Measurements from ENCODE around the gene NAT8L.

Gene NAT8L

GRCh38 chr4:2076908-2077536, 17.9 kb downstream of the NAT8L start:
- DNase-seq = no peak

- no peak for DNase-seq
Observed at GRCh38 chr4:2077537-2078460, 18.7 kb downstream of the NAT8L start.

- no peak for DNase-seq
Observed at GRCh38 chr4:2078584-2078983, 19.5 kb downstream of the NAT8L start.

GRCh38 chr4:2079006-2079405, 19.9 kb downstream of the NAT8L start:
- DNase-seq = no peak

- no peak for DNase-seq
Observed at GRCh38 chr4:2079926-2080325, 20.8 kb downstream of the NAT8L start.

GRCh38 chr4:2080429-2081300, 21.5 kb downstream of the NAT8L start:
- no peak for DNase-seq

- no peak for DNase-seq
Observed at GRCh38 chr4:2081540-2081939, 22.4 kb downstream of the NAT8L start.

- no peak for DNase-seq
Observed at GRCh38 chr4:2082118-2082517, 23.0 kb downstream of the NAT8L start.

GRCh38 chr4:2082627-2083026, 23.5 kb downstream of the NAT8L start:
- no peak for DNase-seq

GRCh38 chr4:2083116-2083825, 24.1 kb downstream of the NAT8L start:
- DNase-seq = no peak

- DNase-seq = no peak
Observed at GRCh38 chr4:2083826-2084160, 24.7 kb downstream of the NAT8L start.

- no peak for DNase-seq
Observed at GRCh38 chr4:2084316-2084715, 25.2 kb downstream of the NAT8L start.

- no peak for DNase-seq
Observed at GRCh38 chr4:2085496-2085901, 26.4 kb downstream of the NAT8L start.

GRCh38 chr4:2087170-2087569, 28.0 kb downstream of the NAT8L start:
- no peak for DNase-seq

GRCh38 chr4:2089222-2089621, 30.1 kb downstream of the NAT8L start:
- no peak for DNase-seq

- DNase-seq = no peak
Observed at GRCh38 chr4:2090642-2091041, 31.5 kb downstream of the NAT8L start.

GRCh38 chr4:2091990-2092668, 33.0 kb downstream of the NAT8L start:
- no peak for DNase-seq

GRCh38 chr4:2092669-2093053, 33.5 kb downstream of the NAT8L start:
- no peak for DNase-seq

GRCh38 chr4:2093265-2093664, 34.1 kb downstream of the NAT8L start:
- DNase-seq = no peak

- DNase-seq = no peak
Observed at GRCh38 chr4:2094545-2094944, 35.4 kb downstream of the NAT8L start.

GRCh38 chr4:2095236-2096072, 36.3 kb downstream of the NAT8L start:
- no peak for DNase-seq
